ENCODE results near the gene KRTAP6-1.

The KRTAP6-1 gene

DNA sequence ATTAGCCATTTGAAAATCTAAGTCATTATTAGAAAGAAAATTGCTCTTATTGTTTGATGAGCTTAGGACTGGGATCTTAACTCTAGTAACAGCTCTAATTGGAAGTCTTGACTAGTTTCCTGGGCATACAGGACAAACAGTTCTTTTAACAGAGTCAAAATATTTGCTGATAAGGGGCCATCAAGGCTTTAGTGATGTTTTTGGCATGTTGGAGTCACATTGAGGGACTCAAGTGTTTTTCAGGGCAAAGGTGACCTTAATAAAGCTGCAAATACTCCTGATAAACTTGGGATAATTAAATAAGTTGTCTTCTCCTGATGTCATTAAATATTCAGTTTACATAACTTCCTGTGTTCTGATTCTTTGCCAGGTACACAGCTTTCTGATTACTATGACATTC, 46.1 kb downstream of the KRTAP6-1 start:
- no peak for DNase-seq

DNA sequence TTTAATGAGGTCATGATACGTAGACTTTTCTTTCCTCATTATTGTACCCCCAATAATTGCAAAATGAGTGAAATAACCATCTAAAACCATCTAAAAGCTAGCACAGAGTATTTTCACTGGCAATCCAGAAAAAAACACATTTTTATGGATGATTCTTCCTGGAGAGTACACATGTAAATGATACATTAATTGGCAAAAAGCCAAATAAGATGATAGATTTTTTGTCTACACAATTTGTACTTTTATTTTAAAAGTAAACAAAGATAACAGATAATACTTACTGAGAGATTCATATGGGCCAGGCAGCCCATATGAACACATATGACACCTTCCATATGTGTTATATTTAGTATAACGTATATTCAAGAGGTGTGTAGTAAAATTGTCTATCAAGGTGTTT, 50.1 kb downstream of the KRTAP6-1 start:
- DNase-seq, result no peak

Data from NCI-H748 treated with DMSO at 0.1 percent for 48 hours (cell line).